Effector memory CD4-positive, alpha-beta T cell (primary cell): ENCODE measurements around the gene EWSR1.

Experiments
- DNase-seq, 3 donors: peaks; one replicate each; pipeline ENCODE4 v3.0.0-alpha.2; 2020
- H3K27ac ChIP-seq: 2 replicates; pipeline ENCODE4 v1.7.0; 2013; ENCODE audit warnings: mild to moderate bottlenecking, low read length, moderate library complexity; ENCODE audit not compliant: insufficient read depth, poor library complexity, severe bottlenecking
- H3K27me3 ChIP-seq: replicated peaks from 2 replicates; pipeline ENCODE4 v1.7.0; 2013; ENCODE audit warnings: mild to moderate bottlenecking, low read length; ENCODE audit not compliant: insufficient read depth, control insufficient read depth, poor library complexity, severe bottlenecking
- H3K36me3 ChIP-seq: 2 replicates; pipeline ENCODE4 v1.7.0; 2013; ENCODE audit warnings: mild to moderate bottlenecking, low read length, moderate library complexity; ENCODE audit not compliant: control insufficient read depth, insufficient read depth
- H3K4me1 ChIP-seq: 2 replicates; pipeline ENCODE4 v1.7.0; 2013; ENCODE audit warnings: low read length, mild to moderate bottlenecking; ENCODE audit not compliant: control insufficient read depth, insufficient read depth, poor library complexity, severe bottlenecking
- H3K4me3 ChIP-seq: 2 replicates; pipeline ENCODE4 v1.7.0; 2013; ENCODE audit warnings: low read length, low read depth, mild to moderate bottlenecking; ENCODE audit not compliant: insufficient read depth, poor library complexity, severe bottlenecking
- H3K9me3 ChIP-seq: 2 replicates; pipeline ENCODE4 v1.7.0; 2013; ENCODE audit warnings: mild to moderate bottlenecking, low read length, moderate library complexity; ENCODE audit not compliant: control insufficient read depth

The EWSR1 gene

GRCh38 chr22:29311464-29312217, 43.6 kb downstream of the EWSR1 start:
- H3K4me1 ChIP-seq: peaks cover 44% of the 10 kb centered on the region
- peaks cover 16% of the 10 kb centered on the region for H3K27me3 ChIP-seq
- H3K4me3 ChIP-seq: no peak overlapping the region
- H3K27ac ChIP-seq: no peak overlapping the region
- no peak for DNase-seq
- no peaks in the 10 kb centered on the region for H3K9me3 ChIP-seq
- H3K36me3 ChIP-seq: no peaks in the 10 kb centered on the region

- H3K27me3 ChIP-seq: peaks cover 16% of the 10 kb centered on the region
- no peaks in the 10 kb centered on the region for H3K36me3 ChIP-seq
- no peak for DNase-seq
- no peaks in the 10 kb centered on the region for H3K9me3 ChIP-seq
- no peak overlapping the region for H3K4me3 ChIP-seq
- H3K4me1 ChIP-seq: peaks cover 39% of the 10 kb centered on the region
- no peak overlapping the region for H3K27ac ChIP-seq
These were observed 44.4 kb downstream of the EWSR1 start for GRCh38 chr22:29312218-29313125.

GRCh38 chr22:29313126-29313575, 45.1 kb downstream of the EWSR1 start:
- no peaks in the 10 kb centered on the region for H3K36me3 ChIP-seq
- peaks cover 37% of the 10 kb centered on the region for H3K4me1 ChIP-seq
- no peak for DNase-seq
- H3K9me3 ChIP-seq: no peaks in the 10 kb centered on the region
- H3K27ac ChIP-seq: no peak overlapping the region
- peaks cover 16% of the 10 kb centered on the region for H3K27me3 ChIP-seq
- no peak overlapping the region for H3K4me3 ChIP-seq

DNA sequence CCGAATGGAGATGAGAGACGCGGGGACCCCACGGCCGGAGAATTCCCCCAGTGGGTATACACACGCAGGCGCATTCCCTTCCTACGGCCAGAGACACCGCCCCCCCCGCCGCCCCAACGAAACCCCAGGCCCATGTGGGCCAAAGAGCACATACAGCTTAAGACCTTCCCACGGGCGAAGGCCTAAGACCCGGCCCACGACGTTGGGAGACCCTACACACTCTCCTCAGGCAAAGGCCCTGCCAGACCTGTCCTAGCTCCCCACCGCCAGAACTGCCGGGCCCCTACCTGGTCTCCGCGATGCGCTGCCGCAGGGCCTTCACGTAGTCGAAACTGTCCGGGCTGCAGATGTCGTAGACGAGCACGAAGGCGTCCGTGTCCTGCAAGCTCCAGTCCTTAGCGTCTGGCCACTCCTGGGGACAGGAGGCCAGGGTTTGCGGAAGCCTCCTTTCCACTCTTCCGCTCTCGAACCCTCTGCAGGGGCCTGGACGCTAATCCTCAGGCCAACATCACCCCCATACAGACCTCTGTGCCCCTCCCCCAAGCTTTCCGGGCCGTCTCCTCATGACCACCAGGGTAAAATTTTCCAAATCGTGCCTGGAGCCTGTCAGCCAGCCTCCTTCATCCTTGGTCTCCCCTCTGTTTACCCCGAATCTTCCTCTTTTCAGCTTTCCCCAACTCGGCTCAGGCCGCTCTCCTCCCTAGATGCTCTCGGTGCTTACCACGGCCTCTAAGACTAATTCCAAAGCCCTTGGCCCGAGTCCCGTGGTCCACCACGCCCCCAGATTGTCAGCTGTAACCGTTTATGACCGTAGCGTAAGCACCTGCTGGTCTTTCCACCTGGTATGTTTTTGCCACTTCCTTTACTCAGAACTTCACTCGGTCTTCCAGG, 45.8 kb downstream of the EWSR1 start:
- DNase-seq: no peak
- H3K9me3 ChIP-seq: no peaks in the 10 kb centered on the region
- H3K27me3 ChIP-seq: peaks cover 16% of the 10 kb centered on the region
- H3K4me3 ChIP-seq: no peak overlapping the region
- no peaks in the 10 kb centered on the region for H3K36me3 ChIP-seq
- H3K4me1 ChIP-seq: peaks cover 30% of the 10 kb centered on the region
- H3K27ac ChIP-seq: no peak overlapping the region

GRCh38 chr22:29314537-29315285, 46.6 kb downstream of the EWSR1 start:
- Histone ChIP-seq H3K9me3 (no peaks in the 10 kb centered on the region), H3K4me3 (no peak overlapping the region), H3K4me1 (peaks cover 26% of the 10 kb centered on the region), H3K36me3 (no peaks in the 10 kb centered on the region), H3K27me3 (peaks cover 16% of the 10 kb centered on the region), H3K27ac (no peak overlapping the region)
- DNase-seq: no peak

GRCh38 chr22:29315286-29316140, 47.4 kb downstream of the EWSR1 start, which contains the start of gene RASL10A:
Gene RASL10A (minus strand): TSS chr22:29315697. CDS start chr22:29315246, 451 bp downstream.
- Histone ChIP-seq H3K4me3 (no peak within 1 kb of the TSS), H3K36me3 (no peaks in the 10 kb centered on the region), H3K4me1 (peaks cover 25% of the 10 kb centered on the region), H3K27ac (no peak within 1 kb of the TSS), H3K27me3 (peaks cover 16% of the 10 kb centered on the region), H3K9me3 (no peaks in the 10 kb centered on the region)
- no peak for DNase-seq

GRCh38 chr22:29316141-29316828, 48.2 kb downstream of the EWSR1 start:
- Histone ChIP-seq H3K9me3 (no peaks in the 10 kb centered on the region), H3K4me1 (peaks cover 17% of the 10 kb centered on the region), H3K36me3 (no peaks in the 10 kb centered on the region), H3K4me3 (no peak overlapping the region), H3K27ac (no peak overlapping the region), H3K27me3 (peaks cover 16% of the 10 kb centered on the region)
- no peak for DNase-seq

DNA sequence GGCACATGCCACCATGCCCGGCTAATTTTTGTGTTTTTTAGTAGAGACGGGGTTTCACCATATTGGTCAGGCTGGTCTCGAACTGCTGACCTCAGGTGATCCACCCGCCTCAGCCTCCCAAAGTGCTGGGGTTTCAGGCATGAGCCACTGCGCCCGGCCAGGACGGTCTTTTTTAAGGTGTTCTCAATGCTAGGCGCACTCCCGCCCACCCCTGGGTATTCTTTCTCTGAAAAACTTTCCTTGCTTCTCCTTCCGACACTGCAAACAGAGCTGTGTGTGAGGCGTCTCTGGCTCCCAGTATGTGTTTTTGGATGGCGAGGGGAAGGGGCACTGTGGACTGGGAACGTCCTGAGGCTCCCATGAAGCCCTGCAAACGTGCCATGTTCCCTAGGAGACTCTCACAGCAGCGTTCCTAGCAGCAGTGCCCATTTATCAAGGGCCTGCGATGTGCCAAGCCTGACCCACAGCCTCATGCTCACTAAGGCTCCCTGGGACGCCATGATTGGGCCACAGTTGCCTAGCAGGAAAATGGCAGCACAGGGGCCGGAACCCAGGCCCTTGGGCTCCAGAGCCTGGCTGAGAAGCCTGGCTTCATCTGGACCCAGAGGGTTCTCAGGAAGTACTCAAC, 49.9 kb downstream of the EWSR1 start:
- no peak for DNase-seq
- H3K9me3 ChIP-seq: no peaks in the 10 kb centered on the region
- H3K27me3 ChIP-seq: peaks cover 13% of the 10 kb centered on the region
- H3K36me3 ChIP-seq: no peaks in the 10 kb centered on the region
- H3K27ac ChIP-seq: no peak overlapping the region
- no peak overlapping the region for H3K4me3 ChIP-seq
- peaks cover 16% of the 10 kb centered on the region for H3K4me1 ChIP-seq
